HepG2 (cell line): ENCODE data around the gene TOR1AIP1. TPM values are rescaled to one million over a fixed set of nuclear protein-coding genes. Genes with fewer than 3 reads are reported as not detected.

Experiments
- ARNT ChIP-seq: fragments of 450-650 bp; IDR thresholded peaks from 2 replicates; pipeline ENCODE4 v1.6.1; 2017
- ATF4 ChIP-seq, 2 experiments: fragments of 450-650 bp in 1 of 2; sonication (generic) in 1 of 2; formaldehyde crosslinking; IDR thresholded peaks; 2 replicates each; pipeline versions ENCODE4 v1.5.0 to v1.8.0; 2020 to 2022; ENCODE audit warnings: mild to moderate bottlenecking in 1 of 2, missing genetic modification reagents in 1 of 2
- CAMTA2 ChIP-seq: sonication (generic); formaldehyde crosslinking; IDR thresholded peaks from 2 replicates; pipeline ENCODE4 v1.4.0; 2020; ENCODE audit warnings: mild to moderate bottlenecking, missing genetic modification reagents, borderline replicate concordance
- CREBL2 ChIP-seq: sonication (generic); formaldehyde crosslinking; IDR thresholded peaks from 2 replicates; pipeline ENCODE4 v1.8.1; 2023; ENCODE audit warnings: missing genetic modification reagents, mild to moderate bottlenecking, borderline replicate concordance
- HNRNPL ChIP-seq: fragments of 200-400 bp; formaldehyde crosslinking; IDR thresholded peaks from 2 replicates; pipeline ENCODE4 v1.6.1; 2017; ENCODE audit warnings: mild to moderate bottlenecking, low read depth, low read length
- JDP2 ChIP-seq: sonication (generic); formaldehyde crosslinking; IDR thresholded peaks from 2 replicates; pipeline ENCODE4 v1.8.1; 2022; ENCODE audit warnings: missing genetic modification reagents, borderline replicate concordance
- KDM1A ChIP-seq: IDR thresholded peaks from 2 replicates; pipeline ENCODE4 v1.6.1; 2016; ENCODE audit warnings: missing compliant biosample characterization
- KLF16 ChIP-seq, 2 experiments: sonication (generic) in 1 of 2; formaldehyde crosslinking in 1 of 2; IDR thresholded peaks; 2 replicates each; pipeline versions ENCODE4 v1.6.1 to v1.8.0; 2016 to 2023; ENCODE audit warnings: missing genetic modification reagents in 2 of 2, missing compliant biosample characterization in 1 of 2
- MED1 ChIP-seq: sonication (generic); formaldehyde crosslinking; IDR thresholded peaks from 2 replicates; pipeline ENCODE4 v1.4.0; 2020; ENCODE audit warnings: missing genetic modification reagents
- MEF2D ChIP-seq: sonication (generic); formaldehyde crosslinking; IDR thresholded peaks from 2 replicates; pipeline ENCODE4 v1.5.1; 2020; ENCODE audit warnings: mild to moderate bottlenecking, missing genetic modification reagents
- MIER2 ChIP-seq: IDR thresholded peaks from 2 replicates; pipeline ENCODE4 v1.6.1; 2016; ENCODE audit warnings: missing biosample characterization, missing genetic modification reagents
- NBN ChIP-seq: fragments of 450-650 bp; conservative IDR thresholded peaks from 2 replicates; pipeline ENCODE4 v1.6.1; 2017
- PRPF4 ChIP-seq: fragments of 200-400 bp; formaldehyde crosslinking; IDR thresholded peaks from 2 replicates; pipeline ENCODE4 v1.6.1; 2016; ENCODE audit warnings: low read length, low read depth; ENCODE audit not compliant: poor library complexity, severe bottlenecking
- SMC3 ChIP-seq: IDR thresholded peaks from 2 replicates; pipeline ENCODE4 v1.6.1; 2011; ENCODE audit warnings: low read length, improper control_type of control experiment
- SOX5 ChIP-seq: IDR thresholded peaks from 2 replicates; pipeline ENCODE4 v1.6.1; 2016; ENCODE audit warnings: borderline replicate concordance
- TAF1 ChIP-seq: sonication (generic); formaldehyde crosslinking; IDR thresholded peaks from 2 replicates; pipeline ENCODE4 v1.4.0; 2020; ENCODE audit warnings: missing genetic modification reagents
- TGIF2 ChIP-seq: IDR thresholded peaks from 2 replicates; pipeline ENCODE4 v1.6.1; 2016; ENCODE audit warnings: control low read depth, missing compliant biosample characterization
- YY1 ChIP-seq: IDR thresholded peaks from 2 replicates; pipeline ENCODE4 v1.6.1; 2011; ENCODE audit warnings: low read length, low read depth, moderate library complexity, mild to moderate bottlenecking; ENCODE audit not compliant: insufficient read depth, insufficient replicate concordance
- ZFP36 ChIP-seq: fragments of 150-350 bp; IDR thresholded peaks from 2 replicates; pipeline ENCODE4 v1.6.1; 2018; ENCODE audit warnings: borderline replicate concordance, low read length, low read depth; ENCODE audit not compliant: partially characterized antibody
- ZMYM3 ChIP-seq: sonication (generic); formaldehyde crosslinking; IDR thresholded peaks from 2 replicates; pipeline ENCODE4 v1.5.1; 2020; ENCODE audit warnings: mild to moderate bottlenecking, missing genetic modification reagents
- ZNF33A ChIP-seq: sonication (generic); formaldehyde crosslinking; IDR thresholded peaks from 2 replicates; pipeline ENCODE4 v1.5.1; 2020; ENCODE audit warnings: missing genetic modification reagents, mild to moderate bottlenecking, moderate library complexity, borderline replicate concordance
- ZNF431 ChIP-seq: sonication (generic); formaldehyde crosslinking; IDR thresholded peaks from 2 replicates; pipeline ENCODE4 v1.9.0; 2022; ENCODE audit warnings: missing genetic modification reagents, low read depth, mild to moderate bottlenecking, borderline replicate concordance
- ZNF660 ChIP-seq: sonication (generic); formaldehyde crosslinking; IDR thresholded peaks from 2 replicates; pipeline ENCODE4 v1.5.1; 2020; ENCODE audit warnings: mild to moderate bottlenecking, low read depth, missing genetic modification reagents, borderline replicate concordance
- ZNF761 ChIP-seq: sonication (generic); formaldehyde crosslinking; conservative IDR thresholded peaks from 2 replicates; pipeline ENCODE4 v1.4.0; 2020; ENCODE audit warnings: mild to moderate bottlenecking, missing genetic modification reagents
- ZNF768 ChIP-seq: sonication (generic); formaldehyde crosslinking; IDR thresholded peaks from 2 replicates; pipeline ENCODE4 v1.4.0; 2020; ENCODE audit warnings: missing genetic modification reagents
- ZNF770 ChIP-seq: sonication (generic); formaldehyde crosslinking; IDR thresholded peaks from 2 replicates; pipeline ENCODE4 v1.5.0; 2020; ENCODE audit warnings: mild to moderate bottlenecking, missing genetic modification reagents
- ZNF780A ChIP-seq: sonication (generic); formaldehyde crosslinking; IDR thresholded peaks from 2 replicates; pipeline ENCODE4 v1.8.0; 2022; ENCODE audit warnings: mild to moderate bottlenecking, missing genetic modification reagents, moderate library complexity
- ZNF792 ChIP-seq: IDR thresholded peaks from 2 replicates; pipeline ENCODE4 v1.6.1; 2016
- ZNF839 ChIP-seq: sonication (generic); formaldehyde crosslinking; IDR thresholded peaks from 2 replicates; pipeline ENCODE4 v1.4.0; 2020; ENCODE audit warnings: missing genetic modification reagents, mild to moderate bottlenecking, borderline replicate concordance
- ZSCAN21 ChIP-seq: sonication (generic); formaldehyde crosslinking; IDR thresholded peaks from 2 replicates; pipeline ENCODE4 v1.8.0; 2022; ENCODE audit warnings: mild to moderate bottlenecking, missing genetic modification reagents, moderate library complexity, borderline replicate concordance
- polyA plus RNA-seq, 8 experiments: library from polyadenylated mRNA; depleted of rRNA in 3 of 8; stranded (reverse) in 7 of 8; unstranded in 1 of 8; fragments of >200 nt; fragmentation: Illumina TruSeq in 4 of 8; extraction: Trizol in 4 of 8; gene quantifications; 2 replicates each; pipeline versions ENCODE4 v1.2.1 to v1.2.3, GENCODE V29; 2011 to 2016; ENCODE audit warnings: low read depth in 4 of 8, missing spikeins in 1 of 8, mixed read lengths in 1 of 8; ENCODE audit not compliant: insufficient read depth in 1 of 8
- total RNA-seq, 5 experiments: library from RNA; depleted of rRNA; stranded (reverse); fragments of >200 nt; fragmentation: Illumina TruSeq; extraction: Trizol; gene quantifications; 2 replicates each; pipeline ENCODE4 v1.2.3, GENCODE V29; 2016; ENCODE audit warnings: low read depth in 1 of 5

The TOR1AIP1 gene
- total and polyA plus RNA-seq, 2 of the 13 experiments (the other 11 are each of a cell fraction or from before 2014, with no cell fraction given) = 15.6 to 29.0 TPM

- TF ChIP-seq ZNF431 (CRISPR knock-in tag) = no peak
- peak; percentile 40; the same call in 1 of the 2 replicates for TF ChIP-seq MED1 (CRISPR knock-in tag)
- TF ChIP-seq TGIF2 (CRISPR knock-in tag) = 0 out of 2 replicates have a peak, but pooled peaks have one; percentile 33
- no peak for TF ChIP-seq SMC3
- TF ChIP-seq ARNT = no peak
- TF ChIP-seq KDM1A (CRISPR knock-in tag) = no peak; the same call in 1 of the 2 replicates
- TF ChIP-seq CREBL2 (CRISPR knock-in tag) = no peak
- TF ChIP-seq YY1 = peak; percentile 55
- TF ChIP-seq ZNF768 (CRISPR knock-in tag) = peak; percentile 33; the same call in 1 of the 2 replicates
- no peak for TF ChIP-seq SOX5 (CRISPR knock-in tag)
- TF ChIP-seq JDP2 (CRISPR knock-in tag) = no peak
- TF ChIP-seq ZNF770 (CRISPR knock-in tag) = no peak
- TF ChIP-seq ZMYM3 (CRISPR knock-in tag) = no peak
- no peak; a peak in 1 of 4 replicates for TF ChIP-seq KLF16 (CRISPR knock-in tag; IDR thresholded peaks at IDR 0.05)
- TF ChIP-seq MIER2 = no peak
- no peak for TF ChIP-seq ZFP36
- no peak for TF ChIP-seq MEF2D (CRISPR knock-in tag)
- TF ChIP-seq HNRNPL = 0 out of 2 replicates have a peak, but pooled peaks have one; percentile 45
- TF ChIP-seq PRPF4 = no peak
- TF ChIP-seq ZNF33A (CRISPR knock-in tag) = no peak
- peak; percentile 88; the same call in 1 of the 2 replicates for TF ChIP-seq TAF1 (CRISPR knock-in tag)
- TF ChIP-seq ZNF792 (CRISPR knock-in tag) = peak; percentile 22; the same call in 1 of the 2 replicates
- no peak for TF ChIP-seq ZNF780A (CRISPR knock-in tag)
- no peak for TF ChIP-seq ZNF660
- no peak for TF ChIP-seq ZNF761 (CRISPR knock-in tag)
- TF ChIP-seq ZNF839 (CRISPR knock-in tag) = 0 out of 2 replicates have a peak, but pooled peaks have one; percentile 48
- no peak for TF ChIP-seq CAMTA2
- peak; percentile 60; the same call in 1 of the 2 replicates for TF ChIP-seq ZSCAN21 (CRISPR knock-in tag)
- TF ChIP-seq ATF4 (CRISPR knock-in tag; IDR thresholded peaks at IDR 0.05) = no peak
- no peak for TF ChIP-seq NBN
Measured at GRCh38 chr1:179877586-179878265, 4.4 kb upstream of the TOR1AIP1 start, which contains the start of gene TOR1AIP2 (continued).
